DND-41 (cell line): ENCODE measurements around the gene SNX9.

Source experiments
- ATAC-seq: fragments of 200-7000 bp; cut with Tn5 transposase; 3 replicates; pipeline ENCODE4 v1.9.1; 2021; ENCODE audit warnings: low read depth; ENCODE audit not compliant: insufficient read depth
- DNase-seq: peaks from one replicate; pipeline ENCODE4 v3.0.0-alpha.2; 2020
- H2AFZ ChIP-seq: 2 replicates; pipeline ENCODE4 v1.6.0; 2012; ENCODE audit warnings: low read depth, low read length
- H3K27ac ChIP-seq: 2 replicates; pipeline ENCODE4 v1.5.1; 2012; ENCODE audit warnings: low read length, inconsistent platforms
- H3K27me3 ChIP-seq: fragments of 200-600 bp; sonication (generic); 2 replicates; pipeline ENCODE4 v1.6.0; 2012; ENCODE audit warnings: low read length, mild to moderate bottlenecking, inconsistent platforms; ENCODE audit not compliant: insufficient read depth, poor library complexity
- H3K36me3 ChIP-seq: 2 replicates; pipeline ENCODE4 v1.5.1; 2012; ENCODE audit warnings: low read length, inconsistent platforms; ENCODE audit not compliant: insufficient read depth
- H3K4me1 ChIP-seq: 2 replicates; pipeline ENCODE4 v1.5.1; 2012; ENCODE audit warnings: mild to moderate bottlenecking, low read length; ENCODE audit not compliant: insufficient read depth
- H3K4me2 ChIP-seq: 2 replicates; pipeline ENCODE4 v1.6.0; 2012; ENCODE audit warnings: mild to moderate bottlenecking, moderate library complexity, low read length, inconsistent platforms; ENCODE audit not compliant: insufficient read depth
- H3K4me3 ChIP-seq, 2 experiments: fragments of 200-600 bp in 1 of 2; shearing (Covaris generic) in 1 of 2; 2 replicates each; pipeline ENCODE4 v1.5.1; 2012 to 2016; ENCODE audit warnings: inconsistent platforms in 2 of 2, low read length in 2 of 2, mild to moderate bottlenecking in 2 of 2, low read depth in 1 of 2, moderate library complexity in 1 of 2
- H3K79me2 ChIP-seq: 2 replicates; pipeline ENCODE4 v1.6.0; 2012; ENCODE audit warnings: low read length, inconsistent platforms; ENCODE audit not compliant: insufficient read depth
- H3K9ac ChIP-seq: 2 replicates; pipeline ENCODE4 v1.6.0; 2012; ENCODE audit warnings: low read depth, mild to moderate bottlenecking, inconsistent platforms, low read length, moderate library complexity
- H3K9me3 ChIP-seq: 2 replicates; pipeline ENCODE4 v1.5.1; 2012; ENCODE audit warnings: low read length, moderate library complexity, mild to moderate bottlenecking, inconsistent platforms; ENCODE audit not compliant: insufficient read depth, severe bottlenecking
- H4K20me1 ChIP-seq: 2 replicates; pipeline ENCODE4 v1.6.0; 2012; ENCODE audit warnings: low read length; ENCODE audit not compliant: insufficient read depth
- CTCF ChIP-seq: IDR thresholded peaks from 2 replicates; pipeline ENCODE4 v1.5.1; 2012; ENCODE audit warnings: borderline replicate concordance, low read length, moderate library complexity, mild to moderate bottlenecking; ENCODE audit not compliant: poor library complexity, severe bottlenecking; ENCODE audit errors: extremely low read depth
- EZH2 ChIP-seq: IDR thresholded peaks from 3 replicates; pipeline ENCODE4 v1.6.1; 2012; ENCODE audit warnings: borderline replicate concordance, low read depth, mild to moderate bottlenecking, moderate library complexity, low read length, inconsistent platforms; ENCODE audit not compliant: severe bottlenecking

The SNX9 gene

GRCh38 chr6:157964100-157964499 is 141.1 kb downstream of the SNX9 start:
- Histone ChIP-seq H3K9ac (peak overlapping the region; percentile 61), H3K27me3 (no peaks in the 10 kb centered on the region), H3K4me2 (peak overlapping the region; percentile 62), H3K9me3 (peaks cover 11% of the 10 kb centered on the region), H3K4me3 (peak overlapping the region in 1 of 2 experiments; percentile 51; a peak in 2 of 4 replicates), H3K4me1 (peaks cover 37% of the 10 kb centered on the region), H3K79me2 (peaks cover 5% of the 10 kb centered on the region), H2AFZ (peak overlapping the region; percentile 36), H3K36me3 (no peaks in the 10 kb centered on the region), H3K27ac (peak overlapping the region; percentile 80), H4K20me1 (no peaks in the 10 kb centered on the region)
- DNase-seq (no peak), ATAC-seq (no peak; the same call in 2 of the 3 replicates)
- TF ChIP-seq CTCF (no peak), EZH2 (no peak)

DNA sequence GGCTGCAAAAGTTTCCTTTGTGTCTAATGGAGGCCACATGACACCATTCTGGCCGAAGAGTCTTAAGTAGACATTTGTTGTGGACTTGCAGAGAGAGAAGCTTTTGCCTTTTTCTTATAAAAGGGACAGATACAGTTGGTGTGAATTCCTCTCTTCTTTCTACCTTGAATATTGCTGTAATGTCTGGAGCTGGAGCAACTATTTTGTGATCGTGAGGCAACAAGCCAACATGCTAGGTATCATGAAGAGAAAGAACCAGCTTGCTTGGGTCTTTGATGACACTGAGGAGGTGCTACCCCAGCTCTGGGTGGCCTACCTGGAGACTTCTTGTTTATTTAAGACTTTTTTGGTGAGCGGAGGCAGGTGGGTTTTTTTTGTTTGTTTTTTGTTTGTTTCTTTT is 142.3 kb downstream of the SNX9 start:
- no peak for DNase-seq
- peaks cover 5% of the 10 kb centered on the region for H3K79me2 ChIP-seq
- H3K9ac ChIP-seq, result no peak overlapping the region
- no peaks in the 10 kb centered on the region for H3K27me3 ChIP-seq
- H2AFZ ChIP-seq, result no peak overlapping the region
- no peaks in the 10 kb centered on the region for H3K9me3 ChIP-seq
- ATAC-seq, result no peak
- H3K27ac ChIP-seq, result no peak overlapping the region
- H3K4me3 ChIP-seq, result no peak overlapping the region
- peaks cover 37% of the 10 kb centered on the region for H3K4me1 ChIP-seq
- TF ChIP-seq CTCF, result no peak
- no peak for TF ChIP-seq EZH2
- H3K4me2 ChIP-seq, result no peak overlapping the region
- no peaks in the 10 kb centered on the region for H4K20me1 ChIP-seq
- no peaks in the 10 kb centered on the region for H3K36me3 ChIP-seq

- Histone ChIP-seq H3K9me3 (no peaks in the 10 kb centered on the region), H4K20me1 (no peaks in the 10 kb centered on the region), H3K79me2 (peaks cover 5% of the 10 kb centered on the region), H3K9ac (no peak overlapping the region), H3K27me3 (no peaks in the 10 kb centered on the region), H3K27ac (no peak overlapping the region), H3K36me3 (no peaks in the 10 kb centered on the region), H3K4me3 (no peak overlapping the region), H3K4me2 (no peak overlapping the region), H3K4me1 (peaks cover 30% of the 10 kb centered on the region), H2AFZ (no peak overlapping the region)
- no peak for TF ChIP-seq CTCF
- TF ChIP-seq EZH2, result no peak
- no peak for DNase-seq
- no peak for ATAC-seq
Measured at GRCh38 chr6:157966589-157966977, 143.5 kb downstream of the SNX9 start.

GRCh38 chr6:157967020-157967419 is 144.0 kb downstream of the SNX9 start:
- H4K20me1 ChIP-seq, result no peaks in the 10 kb centered on the region
- peaks cover 25% of the 10 kb centered on the region for H3K4me1 ChIP-seq
- H3K36me3 ChIP-seq, result no peaks in the 10 kb centered on the region
- H3K9me3 ChIP-seq, result no peaks in the 10 kb centered on the region
- no peak overlapping the region for H3K9ac ChIP-seq
- DNase-seq (no peak), ATAC-seq (no peak)
- no peak overlapping the region for H3K27ac ChIP-seq
- no peak overlapping the region for H3K4me3 ChIP-seq
- no peaks in the 10 kb centered on the region for H3K27me3 ChIP-seq
- no peak overlapping the region for H3K4me2 ChIP-seq
- H2AFZ ChIP-seq, result no peak overlapping the region
- no peak for TF ChIP-seq EZH2
- TF ChIP-seq CTCF, result no peak
- peaks cover 5% of the 10 kb centered on the region for H3K79me2 ChIP-seq
